ENCODE results near the gene FAM200C. TPM values are rescaled to one million over a fixed set of nuclear protein-coding genes. Genes with fewer than 3 reads are reported as not detected.

FAM200C gene
- total and polyA plus RNA-seq, 2 of the 13 experiments (the other 11 are each of a cell fraction or from before 2014, with no cell fraction given), result 3.2 to 4.7 TPM

GRCh38 chr5:160384681-160385080 lies 15.2 kb downstream of the FAM200C start:
- WGBS (ENCODE audit: low lambda C conversion rate), result 78% methylated on average over 1 of the region's 1 CpG
- intact Hi-C loops (cut with micrococcal nuclease; ENCODE audit: unreplicated experiment) (no loop called here), in situ Hi-C loops (cut with HindIII; ENCODE audit: extremely low pct_ligation_motif_present, low pct_unique_long_range_greater_than_20kb) (no loop called here)
- no TSS peak for BruUV-seq (replicated peaks)
- ATAC-seq (no peak), DNase-seq (ENCODE audit: low spot score) (no peak), FAIRE-seq (no peak)
- ChIA-PET POLR2A (no interaction called here), CTCF (ENCODE audit: low intra/inter-chr PET ratio, low total read pairs) (no interaction called here)
- Histone ChIP-seq H3K4me2 (ENCODE audit: low read depth, low read length) (no peak overlapping the region), H3K4me3 (replicated peaks in 1 of 3; ENCODE audit: insufficient read depth in 1 of 3, low read depth in 2 of 3, low read length in 3 of 3) (no peak overlapping the region), H3K9me3 (ENCODE audit: low read length) (no peaks in the 10 kb centered on the region; the same call in 1 of the 2 replicates), H3K4me1 (ENCODE audit: insufficient read depth, low read length) (no peaks in the 10 kb centered on the region), H3K79me2 (ENCODE audit: insufficient read depth, low read length) (no peaks in the 10 kb centered on the region), H3K27me3 (ENCODE audit: control insufficient read depth in 1 of 2, insufficient read depth in 2 of 2, low read length in 2 of 2) (0 out of 5 replicates have a peak, but pooled peaks cover 0 to 4% of the 10 kb centered on the region in 2 experiments), H3K9ac (ENCODE audit: insufficient read depth, low read depth, low read length) (no peak overlapping the region), H3K36me3 (replicated peaks in 1 of 2; ENCODE audit: control insufficient read depth in 1 of 2, insufficient read depth in 2 of 2, low read length in 2 of 2) (no peaks in the 10 kb centered on the region), H2AFZ (ENCODE audit: low read length) (no peak overlapping the region), H3K27ac (ENCODE audit: extremely low read length, insufficient read depth, low read length) (no peak overlapping the region), H4K20me1 (ENCODE audit: insufficient read depth, low read length) (no peaks in the 10 kb centered on the region)
- TF ChIP-seq ZNF12 (CRISPR knock-in tag; IDR thresholded peaks at IDR 0.05) (no peak), ZNF598 (CRISPR knock-in tag; IDR thresholded peaks at IDR 0.05; ENCODE audit: borderline replicate concordance) (no peak), RERE (CRISPR knock-in tag; IDR thresholded peaks at IDR 0.05; ENCODE audit: low read depth) (no peak), JDP2 (CRISPR knock-in tag; IDR thresholded peaks at IDR 0.05; ENCODE audit: borderline replicate concordance) (no peak), PTBP1 (IDR thresholded peaks at IDR 0.05; ENCODE audit: low read depth, low read length, poor library complexity, severe bottlenecking) (no peak), TFDP2 (CRISPR knock-in tag; IDR thresholded peaks at IDR 0.05) (no peak), ZKSCAN5 (CRISPR knock-in tag; IDR thresholded peaks at IDR 0.05) (no peak), TMF1 (CRISPR knock-in tag; IDR thresholded peaks at IDR 0.05; ENCODE audit: low read depth) (no peak), KDM6A (CRISPR knock-in tag; IDR thresholded peaks at IDR 0.05; ENCODE audit: low read depth) (no peak), CC2D1A (CRISPR knock-in tag; IDR thresholded peaks at IDR 0.05) (no peak), ZNF33A (CRISPR knock-in tag; IDR thresholded peaks at IDR 0.05; ENCODE audit: borderline replicate concordance) (no peak), ZBTB38 (CRISPR knock-in tag; IDR thresholded peaks at IDR 0.05) (no peak), RORA (CRISPR knock-in tag; IDR thresholded peaks at IDR 0.05) (no peak)
- TF ChIP-seq, protein P1, sequence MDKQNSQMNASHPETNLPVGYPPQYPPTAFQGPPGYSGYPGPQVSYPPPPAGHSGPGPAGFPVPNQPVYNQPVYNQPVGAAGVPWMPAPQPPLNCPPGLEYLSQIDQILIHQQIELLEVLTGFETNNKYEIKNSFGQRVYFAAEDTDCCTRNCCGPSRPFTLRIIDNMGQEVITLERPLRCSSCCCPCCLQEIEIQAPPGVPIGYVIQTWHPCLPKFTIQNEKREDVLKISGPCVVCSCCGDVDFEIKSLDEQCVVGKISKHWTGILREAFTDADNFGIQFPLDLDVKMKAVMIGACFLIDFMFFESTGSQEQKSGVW (CRISPR knock-in tag; IDR thresholded peaks at IDR 0.05; ENCODE audit: borderline replicate concordance), result no peak
- TF ChIP-seq, protein P2, sequence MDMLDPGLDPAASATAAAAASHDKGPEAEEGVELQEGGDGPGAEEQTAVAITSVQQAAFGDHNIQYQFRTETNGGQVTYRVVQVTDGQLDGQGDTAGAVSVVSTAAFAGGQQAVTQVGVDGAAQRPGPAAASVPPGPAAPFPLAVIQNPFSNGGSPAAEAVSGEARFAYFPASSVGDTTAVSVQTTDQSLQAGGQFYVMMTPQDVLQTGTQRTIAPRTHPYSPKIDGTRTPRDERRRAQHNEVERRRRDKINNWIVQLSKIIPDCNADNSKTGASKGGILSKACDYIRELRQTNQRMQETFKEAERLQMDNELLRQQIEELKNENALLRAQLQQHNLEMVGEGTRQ (IDR thresholded peaks at IDR 0.05; ENCODE audit: low read depth, low read length), result no peak
- TF ChIP-seq, protein P2 (CRISPR knock-in tag; IDR thresholded peaks at IDR 0.05; ENCODE audit: borderline replicate concordance), result no peak

Data from HepG2 (cell line).